ENCODE measurements around the gene PTHLH. TPM values are rescaled to one million over a fixed set of nuclear protein-coding genes. Genes with fewer than 3 reads are reported as not detected.
A peak's percentile ranks its signal among the peaks of the same experiment; 100 is the strongest.

Gene PTHLH
- total RNA-seq, 4 donors from 2014 or later = 2.5 to 5.5 (median 3.3) TPM

GRCh38 chr12:27946421-27946820 lies 26.1 kb downstream of the PTHLH start:
- Histone ChIP-seq H3K4me3 (no peak overlapping the region), H3K36me3 (no peaks in the 10 kb centered on the region), H3K27ac (replicated peaks in 1 of 4) (no peak overlapping the region), H3K9me3 (no peaks in the 10 kb centered on the region), H3K4me1 (no peaks in the 10 kb centered on the region), H3K27me3 (no peaks in the 10 kb centered on the region)
- no peak for DNase-seq (ENCODE audit: extremely low spot score)
- intact Hi-C loops (cut with DNase I) = loop anchor here (10.0 kb wide), 1 partner anchor 122 kb away; no protein-coding TSS in a partner anchor
- TF ChIP-seq EP300 (IDR thresholded peaks at IDR 0.05) (no peak), CTCF (IDR thresholded peaks at IDR 0.05) (no peak), POLR2A (IDR thresholded peaks at IDR 0.05; ENCODE audit: low read depth) (no peak), POLR2AphosphoS5 (IDR thresholded peaks at IDR 0.05) (no peak)
- 84% methylated on average over 1 of the region's 1 CpG for WGBS

GRCh38 chr12:27940756-27941402 lies 31.7 kb downstream of the PTHLH start:
- Histone ChIP-seq H3K27ac (replicated peaks in 1 of 4) (no peak overlapping the region), H3K27me3 (no peaks in the 10 kb centered on the region), H3K36me3 (no peaks in the 10 kb centered on the region), H3K9me3 (no peaks in the 10 kb centered on the region), H3K4me3 (no peak overlapping the region), H3K4me1 (no peaks in the 10 kb centered on the region)
- TF ChIP-seq POLR2AphosphoS5 (IDR thresholded peaks at IDR 0.05) (no peak), CTCF (IDR thresholded peaks at IDR 0.05) (peak; percentile 69 to 84 (median 76))
- no peak for DNase-seq (ENCODE audit: extremely low spot score)
- intact Hi-C loops (cut with DNase I) = loop anchor here (5.0 to 10.0 kb wide), 2 partner anchors 116 to 209 kb away; no protein-coding TSS in a partner anchor
- WGBS = 42% methylated on average over 4 of the region's 4 CpGs

GRCh38 chr12:27940245-27940644 lies 32.3 kb downstream of the PTHLH start:
- 93% methylated on average over 4 of the region's 4 CpGs for WGBS
- Histone ChIP-seq H3K36me3 (no peaks in the 10 kb centered on the region), H3K9me3 (no peaks in the 10 kb centered on the region), H3K27me3 (no peaks in the 10 kb centered on the region), H3K4me1 (no peaks in the 10 kb centered on the region), H3K4me3 (no peak overlapping the region), H3K27ac (replicated peaks in 1 of 4) (no peak overlapping the region)
- intact Hi-C loops (cut with DNase I) = loop anchor here (5.0 to 10.0 kb wide), 2 partner anchors 115 to 208 kb away; no protein-coding TSS in a partner anchor
- no peak for TF ChIP-seq CTCF (IDR thresholded peaks at IDR 0.05)
- no peak for TF ChIP-seq POLR2A (IDR thresholded peaks at IDR 0.05; ENCODE audit: low read depth)
- no peak for TF ChIP-seq EP300 (IDR thresholded peaks at IDR 0.05)
- TF ChIP-seq POLR2AphosphoS5 (IDR thresholded peaks at IDR 0.05) = no peak
- no peak for DNase-seq (ENCODE audit: extremely low spot score)

GRCh38 chr12:27937768-27938167 lies 34.8 kb downstream of the PTHLH start:
- Histone ChIP-seq H3K27me3 (no peaks in the 10 kb centered on the region), H3K4me3 (no peak overlapping the region), H3K27ac (replicated peaks in 1 of 4) (no peak overlapping the region), H3K36me3 (no peaks in the 10 kb centered on the region), H3K9me3 (no peaks in the 10 kb centered on the region), H3K4me1 (peaks cover 0 to 11% (median 5%) of the 10 kb centered on the region in 4 donors)
- no peak for DNase-seq (ENCODE audit: extremely low spot score)
- 63% methylated on average over 2 of the region's 2 CpGs for WGBS
- intact Hi-C loops (cut with DNase I) = no loop called here
- TF ChIP-seq CTCF (IDR thresholded peaks at IDR 0.05) = no peak
- no peak for TF ChIP-seq EP300 (IDR thresholded peaks at IDR 0.05)
- no peak for TF ChIP-seq POLR2A (IDR thresholded peaks at IDR 0.05; ENCODE audit: low read depth)
- TF ChIP-seq POLR2AphosphoS5 (IDR thresholded peaks at IDR 0.05) = no peak

GRCh38 chr12:27936196-27936595 lies 36.3 kb downstream of the PTHLH start:
- Histone ChIP-seq H3K36me3 (no peaks in the 10 kb centered on the region), H3K27ac (replicated peaks in 1 of 4) (no peak overlapping the region), H3K9me3 (no peaks in the 10 kb centered on the region), H3K4me1 (peaks cover 0 to 11% (median 5%) of the 10 kb centered on the region in 4 donors), H3K27me3 (no peaks in the 10 kb centered on the region), H3K4me3 (no peak overlapping the region)
- intact Hi-C loops (cut with DNase I) = no loop called here
- WGBS = 75% methylated on average over 3 of the region's 3 CpGs
- TF ChIP-seq CTCF (IDR thresholded peaks at IDR 0.05) (no peak), POLR2AphosphoS5 (IDR thresholded peaks at IDR 0.05) (no peak), EP300 (IDR thresholded peaks at IDR 0.05) (no peak), POLR2A (IDR thresholded peaks at IDR 0.05; ENCODE audit: low read depth) (no peak)
- no peak for DNase-seq (ENCODE audit: extremely low spot score)
